SKM-1 treated with dmso at 0.1 percent for 144 hours (cell line): ENCODE measurements around the gene USF1.
"Not testable (repeated sequence)": the region's sequence is repeated elsewhere in the genome, so short reads cannot be mapped to it uniquely, and the experiment has no call there.

Source experiments
- DNase-seq: peaks from one replicate; lab custom pipeline; 2025; ENCODE audit not compliant: unreplicated experiment; lab: John Stamatoyannopoulos, UW

USF1 gene

GRCh38 chr1:160992036-160992435 lies 53.7 kb downstream of the USF1 start:
- not testable (repeated sequence) for DNase-seq
